Liver (tissue), 9 donors: ENCODE measurements around the gene WFIKKN1. TPM values are rescaled to one million over a fixed set of nuclear protein-coding genes. Genes with fewer than 3 reads are reported as not detected.

Experiments used
- DNase-seq: peaks from one replicate; pipeline ENCODE4 v3.0.0-alpha.2; 2017; ENCODE audit warnings: low spot score
- H3K27ac ChIP-seq, 2 donors: one replicate each; pipeline ENCODE4 v1.7.0; 2013; ENCODE audit warnings: inconsistent platforms in 2 of 2, low read length in 2 of 2, control low read depth in 1 of 2, low read depth in 1 of 2, mild to moderate bottlenecking in 1 of 2
- H3K27me3 ChIP-seq, 4 donors: one replicate each; pipeline versions ENCODE4 v1.6.1 to v1.7.0; 2013; ENCODE audit warnings: low read length in 3 of 4, inconsistent platforms in 1 of 4, mild to moderate bottlenecking in 1 of 4, moderate library complexity in 1 of 4; ENCODE audit not compliant: control insufficient read depth in 4 of 4, insufficient read depth in 4 of 4
- H3K36me3 ChIP-seq, 4 donors: one replicate each; pipeline versions ENCODE4 v1.6.1 to v1.7.0; 2013; ENCODE audit warnings: low read length in 3 of 4, mild to moderate bottlenecking in 3 of 4, low read depth in 1 of 4, moderate library complexity in 1 of 4; ENCODE audit not compliant: control insufficient read depth in 4 of 4, insufficient read depth in 3 of 4
- H3K4me1 ChIP-seq, 4 donors: one replicate each; pipeline versions ENCODE4 v1.6.1 to v1.7.0; 2013; ENCODE audit warnings: low read length in 3 of 4, mild to moderate bottlenecking in 3 of 4, moderate library complexity in 1 of 4; ENCODE audit not compliant: control insufficient read depth in 4 of 4, insufficient read depth in 4 of 4
- H3K4me3 ChIP-seq, 3 donors: one replicate each; pipeline versions ENCODE4 v1.6.1 to v1.7.0; 2013; ENCODE audit warnings: low read length in 3 of 3, control low read depth in 1 of 3, low read depth in 1 of 3, mild to moderate bottlenecking in 1 of 3
- H3K9ac ChIP-seq, 2 donors: one replicate each; pipeline ENCODE4 v1.7.0; 2013; ENCODE audit warnings: low read length in 2 of 2, mild to moderate bottlenecking in 2 of 2, moderate library complexity in 2 of 2, control low read depth in 1 of 2, low read depth in 1 of 2
- H3K9me3 ChIP-seq, 4 donors: one replicate each; pipeline versions ENCODE4 v1.6.1 to v1.7.0; 2013; ENCODE audit warnings: low read length in 3 of 4; ENCODE audit not compliant: control insufficient read depth in 4 of 4
- FOXA1 ChIP-seq: IDR thresholded peaks from 2 replicates; pipeline ENCODE4 v1.6.1; 2016; ENCODE audit warnings: antibody characterized with exemption
- GABPA ChIP-seq, 2 donors: IDR thresholded peaks in 1 of 2; conservative IDR thresholded peaks in 1 of 2; 2 replicates each; pipeline ENCODE4 v1.6.1; 2016; ENCODE audit warnings: antibody characterized with exemption in 2 of 2, mild to moderate bottlenecking in 1 of 2, moderate library complexity in 1 of 2
- HNF4A ChIP-seq, 2 donors: conservative IDR thresholded peaks; 2 replicates each; pipeline ENCODE4 v1.6.1; 2016; ENCODE audit warnings: antibody characterized with exemption in 2 of 2, mild to moderate bottlenecking in 2 of 2
- NR2F2 ChIP-seq: IDR thresholded peaks from 2 replicates; pipeline ENCODE4 v1.6.1; 2016; ENCODE audit warnings: antibody characterized with exemption
- RXRA ChIP-seq, 2 donors: IDR thresholded peaks; 2 replicates each; pipeline ENCODE4 v1.6.1; 2017 to 2018; ENCODE audit warnings: antibody characterized with exemption in 2 of 2, mild to moderate bottlenecking in 1 of 2
- SP1 ChIP-seq: IDR thresholded peaks from 2 replicates; pipeline ENCODE4 v1.6.1; 2018; ENCODE audit warnings: antibody characterized with exemption, mild to moderate bottlenecking
- TAF1 ChIP-seq: conservative IDR thresholded peaks from 2 replicates; pipeline ENCODE4 v1.6.1; 2016; ENCODE audit warnings: antibody characterized with exemption, mild to moderate bottlenecking
- WGBS: extraction: QIAGEN DNeasy Blood & Tissue Kit; methylation state at CpG from one replicate; pipeline ENCODE4 v1.1.7; 2013; 5-methylcytosine and 5-hydroxymethylcytosine counted together
- polyA plus RNA-seq, 2 donors: library from polyadenylated mRNA; stranded (reverse) in 1 of 2; unstranded in 1 of 2; fragments of 200-250 nt in 1 of 2; fragments of >200 nt in 1 of 2; fragmentation: Nextera tagmentation in 1 of 2; extraction: Ambion mirVana in 1 of 2; gene quantifications; one replicate each; pipeline versions ENCODE4 v1.2.1 to v1.2.3, GENCODE V29; 2013 to 2015
- total RNA-seq, 2 donors: library from RNA; depleted of rRNA; stranded (reverse); fragments of >200 nt; gene quantifications; one replicate each; pipeline ENCODE4 v1.2.3, GENCODE V29; 2014
- TF ChIP-seq, protein P1 (sequence below): fragments of 150-350 bp; IDR thresholded peaks from 2 replicates; pipeline ENCODE4 v1.5.1; 2017; ENCODE audit warnings: improper control_type of control experiment, low read depth, low read length; ENCODE audit not compliant: missing input control
- TF ChIP-seq, protein P2 (sequence below): IDR thresholded peaks from 2 replicates; pipeline ENCODE4 v1.6.1; 2016; ENCODE audit warnings: antibody characterized with exemption
- TF ChIP-seq, protein P3 (sequence below): IDR thresholded peaks from 2 replicates; pipeline ENCODE4 v1.6.1; 2016; ENCODE audit warnings: antibody characterized with exemption, mild to moderate bottlenecking
- donor health status: healthy.
- donor health status: healthy.
- donor health status: healthy.
- donor health status: healthy.
- donor health status: healthy.

WFIKKN1 gene
- total and polyA plus RNA-seq, 4 donors: 0.19 to 1.2 (median 0.46) TPM

DNA sequence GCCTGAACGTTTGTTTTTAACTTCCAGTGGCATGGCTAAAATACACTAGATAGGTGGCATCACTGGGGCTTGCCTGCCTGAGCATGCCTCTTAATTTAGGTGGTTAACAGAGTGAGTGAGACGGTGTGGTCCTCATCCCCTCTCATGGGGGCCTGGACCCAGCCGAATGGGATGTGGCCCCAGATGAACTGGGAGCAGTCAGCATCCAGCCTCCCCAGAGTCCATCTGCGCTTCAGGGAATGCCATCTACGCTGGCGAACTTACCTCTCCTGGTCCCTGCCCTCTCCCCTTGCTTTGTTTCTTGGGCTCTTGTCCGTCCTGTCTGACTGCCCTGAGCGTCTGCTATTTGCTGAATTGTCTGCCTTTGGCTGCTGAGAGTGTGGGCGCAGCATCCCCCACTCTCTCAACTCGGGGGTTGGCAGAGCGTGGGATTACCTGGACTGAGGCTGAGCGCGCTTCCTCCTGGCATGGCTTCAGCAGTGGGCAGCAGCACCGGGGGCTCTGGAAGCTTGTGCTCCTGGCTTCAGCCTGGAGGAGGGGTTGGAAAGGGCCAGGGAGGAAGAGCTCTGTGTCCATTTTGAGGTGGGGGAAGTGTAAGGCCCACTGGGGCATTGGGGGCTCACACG is 38.8 kb upstream of the WFIKKN1 start:
- no peaks in the 10 kb centered on the region for H3K9me3 ChIP-seq
- peak overlapping the region; percentile 81 to 88 for H3K27ac ChIP-seq
- no peaks in the 10 kb centered on the region for H3K27me3 ChIP-seq
- H3K4me1 ChIP-seq: peaks cover 25 to 78% (median 66%) of the 10 kb centered on the region in 4 donors
- no peak overlapping the region for H3K4me3 ChIP-seq
- TF ChIP-seq, protein P1, sequence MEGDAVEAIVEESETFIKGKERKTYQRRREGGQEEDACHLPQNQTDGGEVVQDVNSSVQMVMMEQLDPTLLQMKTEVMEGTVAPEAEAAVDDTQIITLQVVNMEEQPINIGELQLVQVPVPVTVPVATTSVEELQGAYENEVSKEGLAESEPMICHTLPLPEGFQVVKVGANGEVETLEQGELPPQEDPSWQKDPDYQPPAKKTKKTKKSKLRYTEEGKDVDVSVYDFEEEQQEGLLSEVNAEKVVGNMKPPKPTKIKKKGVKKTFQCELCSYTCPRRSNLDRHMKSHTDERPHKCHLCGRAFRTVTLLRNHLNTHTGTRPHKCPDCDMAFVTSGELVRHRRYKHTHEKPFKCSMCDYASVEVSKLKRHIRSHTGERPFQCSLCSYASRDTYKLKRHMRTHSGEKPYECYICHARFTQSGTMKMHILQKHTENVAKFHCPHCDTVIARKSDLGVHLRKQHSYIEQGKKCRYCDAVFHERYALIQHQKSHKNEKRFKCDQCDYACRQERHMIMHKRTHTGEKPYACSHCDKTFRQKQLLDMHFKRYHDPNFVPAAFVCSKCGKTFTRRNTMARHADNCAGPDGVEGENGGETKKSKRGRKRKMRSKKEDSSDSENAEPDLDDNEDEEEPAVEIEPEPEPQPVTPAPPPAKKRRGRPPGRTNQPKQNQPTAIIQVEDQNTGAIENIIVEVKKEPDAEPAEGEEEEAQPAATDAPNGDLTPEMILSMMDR: no peak
- TF ChIP-seq RXRA (IDR thresholded peaks at IDR 0.05): no peak
- no peak for TF ChIP-seq FOXA1
- TF ChIP-seq, protein P2, sequence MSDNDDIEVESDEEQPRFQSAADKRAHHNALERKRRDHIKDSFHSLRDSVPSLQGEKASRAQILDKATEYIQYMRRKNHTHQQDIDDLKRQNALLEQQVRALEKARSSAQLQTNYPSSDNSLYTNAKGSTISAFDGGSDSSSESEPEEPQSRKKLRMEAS: no peak
- TF ChIP-seq, protein P3, sequence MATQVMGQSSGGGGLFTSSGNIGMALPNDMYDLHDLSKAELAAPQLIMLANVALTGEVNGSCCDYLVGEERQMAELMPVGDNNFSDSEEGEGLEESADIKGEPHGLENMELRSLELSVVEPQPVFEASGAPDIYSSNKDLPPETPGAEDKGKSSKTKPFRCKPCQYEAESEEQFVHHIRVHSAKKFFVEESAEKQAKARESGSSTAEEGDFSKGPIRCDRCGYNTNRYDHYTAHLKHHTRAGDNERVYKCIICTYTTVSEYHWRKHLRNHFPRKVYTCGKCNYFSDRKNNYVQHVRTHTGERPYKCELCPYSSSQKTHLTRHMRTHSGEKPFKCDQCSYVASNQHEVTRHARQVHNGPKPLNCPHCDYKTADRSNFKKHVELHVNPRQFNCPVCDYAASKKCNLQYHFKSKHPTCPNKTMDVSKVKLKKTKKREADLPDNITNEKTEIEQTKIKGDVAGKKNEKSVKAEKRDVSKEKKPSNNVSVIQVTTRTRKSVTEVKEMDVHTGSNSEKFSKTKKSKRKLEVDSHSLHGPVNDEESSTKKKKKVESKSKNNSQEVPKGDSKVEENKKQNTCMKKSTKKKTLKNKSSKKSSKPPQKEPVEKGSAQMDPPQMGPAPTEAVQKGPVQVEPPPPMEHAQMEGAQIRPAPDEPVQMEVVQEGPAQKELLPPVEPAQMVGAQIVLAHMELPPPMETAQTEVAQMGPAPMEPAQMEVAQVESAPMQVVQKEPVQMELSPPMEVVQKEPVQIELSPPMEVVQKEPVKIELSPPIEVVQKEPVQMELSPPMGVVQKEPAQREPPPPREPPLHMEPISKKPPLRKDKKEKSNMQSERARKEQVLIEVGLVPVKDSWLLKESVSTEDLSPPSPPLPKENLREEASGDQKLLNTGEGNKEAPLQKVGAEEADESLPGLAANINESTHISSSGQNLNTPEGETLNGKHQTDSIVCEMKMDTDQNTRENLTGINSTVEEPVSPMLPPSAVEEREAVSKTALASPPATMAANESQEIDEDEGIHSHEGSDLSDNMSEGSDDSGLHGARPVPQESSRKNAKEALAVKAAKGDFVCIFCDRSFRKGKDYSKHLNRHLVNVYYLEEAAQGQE: no peak
- no peak overlapping the region for H3K9ac ChIP-seq
- no peak for DNase-seq
- no peaks in the 10 kb centered on the region for H3K36me3 ChIP-seq
- 83% methylated on average over 15 of the region's 15 CpGs for whole genome bisulfite sequencing

DNA sequence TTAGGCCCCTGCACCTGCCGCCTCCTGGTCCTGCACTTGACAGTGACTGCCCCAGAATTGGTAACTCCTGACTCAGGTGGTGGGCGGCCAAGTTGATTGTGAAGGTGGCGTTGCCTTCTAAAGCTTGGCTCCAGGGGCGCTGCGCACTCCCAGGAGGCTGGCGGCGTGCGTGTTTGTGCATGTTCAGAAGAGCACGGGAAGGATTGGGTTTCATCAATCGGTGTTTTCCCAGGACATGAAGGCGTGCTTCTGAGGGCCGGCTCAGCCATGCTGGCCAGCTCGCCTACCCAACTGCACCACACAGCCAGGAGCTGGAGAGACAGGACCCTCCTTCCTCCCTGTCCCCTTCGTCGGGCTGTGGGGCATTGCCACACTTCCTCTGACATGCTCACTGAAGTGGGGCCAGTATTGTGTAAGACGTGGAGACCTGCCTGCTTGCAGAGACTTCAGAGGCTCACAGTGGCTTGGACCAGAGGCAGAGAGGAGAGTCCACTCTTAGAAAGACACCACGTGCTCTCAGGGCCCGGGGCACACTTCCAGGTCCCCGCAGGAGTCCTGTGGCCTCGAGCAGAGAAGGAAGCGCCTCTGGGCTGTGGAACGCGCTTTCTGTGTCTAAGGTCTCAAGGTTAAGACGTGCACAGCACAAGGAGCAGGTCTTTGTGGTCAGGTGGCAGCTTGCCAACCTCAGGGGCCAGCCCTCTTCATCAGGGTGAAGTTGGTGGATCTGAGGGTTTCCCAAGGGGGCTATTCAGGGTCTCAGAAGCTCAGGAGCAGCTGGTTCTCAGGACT is 38.1 kb upstream of the WFIKKN1 start:
- 43% methylated on average over 24 of the region's 24 CpGs for WGBS
- Histone ChIP-seq H3K9ac (no peak overlapping the region), H3K36me3 (no peaks in the 10 kb centered on the region), H3K27ac (peak overlapping the region; percentile 81 to 88), H3K27me3 (no peaks in the 10 kb centered on the region), H3K4me1 (peaks cover 22 to 73% (median 60%) of the 10 kb centered on the region in 4 donors), H3K4me3 (no peak overlapping the region), H3K9me3 (no peaks in the 10 kb centered on the region)
- TF ChIP-seq SP1 (peak; percentile 13), TAF1 (no peak), GABPA (IDR thresholded peaks at IDR 0.05 in 1 of 2, conservative IDR thresholded peaks at IDR 0.05 in 1 of 2) (peak in 1 of 2 donors; percentile 35), HNF4A (conservative IDR thresholded peaks at IDR 0.05) (peak; percentile 56 to 72), RXRA (IDR thresholded peaks at IDR 0.05) (peak in 1 of 2 donors; percentile 60), NR2F2 (no peak)
- TF ChIP-seq, protein P2: peak; percentile 73
- no peak for DNase-seq
